Astrocyte (in vitro differentiated cells and primary cell): ENCODE measurements around the gene MAN1C1.

Experiments
- EZH2 ChIP-seq: IDR thresholded peaks from 2 replicates; pipeline ENCODE4 v1.6.1; 2012; ENCODE audit warnings: mild to moderate bottlenecking, low read length, inconsistent platforms; ENCODE audit not compliant: insufficient read depth
- TF ChIP-seq, protein P1 (sequence below): IDR thresholded peaks from 2 replicates; pipeline ENCODE4 v1.5.1; 2011; ENCODE audit warnings: low read depth, mild to moderate bottlenecking, inconsistent platforms, low read length, moderate library complexity; ENCODE audit not compliant: insufficient read depth

DNA sequence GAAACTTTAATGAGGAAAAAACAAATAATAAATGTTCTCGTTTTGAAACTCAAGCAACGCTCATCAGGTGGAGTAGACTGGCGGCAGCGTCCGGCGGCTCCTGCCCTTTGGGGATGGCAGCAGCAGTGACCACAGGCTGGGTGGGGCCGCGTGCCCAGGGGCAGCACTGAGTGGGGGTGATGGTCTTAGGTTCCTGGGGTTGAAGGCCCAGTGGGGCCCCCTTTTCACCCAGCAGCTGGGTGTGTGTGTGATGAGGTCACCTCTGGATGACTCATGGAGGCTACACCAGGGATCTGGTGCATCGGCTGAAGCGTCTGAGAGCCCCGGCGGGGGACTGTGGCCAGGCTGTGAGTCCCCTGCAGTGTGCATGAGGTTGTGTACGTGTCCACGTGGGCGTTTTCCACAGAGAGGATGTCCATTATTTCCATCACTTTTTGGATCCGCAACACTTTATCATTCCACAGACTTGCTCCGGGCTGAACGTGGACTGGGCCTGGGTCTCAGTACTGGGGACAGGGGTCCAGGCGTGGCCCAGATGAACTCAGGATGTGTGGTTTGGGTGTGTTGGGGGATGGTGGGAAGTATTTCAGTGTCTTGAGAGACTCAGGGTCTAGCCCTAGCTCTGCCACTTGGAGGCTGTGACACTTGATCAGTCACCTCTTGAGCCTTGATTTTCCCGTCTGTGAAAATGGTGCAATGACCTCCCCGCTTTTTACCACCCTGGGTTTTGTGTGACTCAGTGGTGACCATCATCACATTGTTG is 47.6 kb upstream of the MAN1C1 start:
- TF ChIP-seq, protein P1, sequence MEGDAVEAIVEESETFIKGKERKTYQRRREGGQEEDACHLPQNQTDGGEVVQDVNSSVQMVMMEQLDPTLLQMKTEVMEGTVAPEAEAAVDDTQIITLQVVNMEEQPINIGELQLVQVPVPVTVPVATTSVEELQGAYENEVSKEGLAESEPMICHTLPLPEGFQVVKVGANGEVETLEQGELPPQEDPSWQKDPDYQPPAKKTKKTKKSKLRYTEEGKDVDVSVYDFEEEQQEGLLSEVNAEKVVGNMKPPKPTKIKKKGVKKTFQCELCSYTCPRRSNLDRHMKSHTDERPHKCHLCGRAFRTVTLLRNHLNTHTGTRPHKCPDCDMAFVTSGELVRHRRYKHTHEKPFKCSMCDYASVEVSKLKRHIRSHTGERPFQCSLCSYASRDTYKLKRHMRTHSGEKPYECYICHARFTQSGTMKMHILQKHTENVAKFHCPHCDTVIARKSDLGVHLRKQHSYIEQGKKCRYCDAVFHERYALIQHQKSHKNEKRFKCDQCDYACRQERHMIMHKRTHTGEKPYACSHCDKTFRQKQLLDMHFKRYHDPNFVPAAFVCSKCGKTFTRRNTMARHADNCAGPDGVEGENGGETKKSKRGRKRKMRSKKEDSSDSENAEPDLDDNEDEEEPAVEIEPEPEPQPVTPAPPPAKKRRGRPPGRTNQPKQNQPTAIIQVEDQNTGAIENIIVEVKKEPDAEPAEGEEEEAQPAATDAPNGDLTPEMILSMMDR, result no peak
- TF ChIP-seq EZH2, result no peak
